Stimulated activated CD4-positive, alpha-beta T cell treated with anti-CD3 and anti-CD28 coated beads, Interleukin-2, amount 100 ng/mL, for 4 hours (primary cell): Measurements from ENCODE around the gene ZFTA.
"Not testable (repeated sequence)": the region's sequence is repeated elsewhere in the genome, so short reads cannot be mapped to it uniquely, and the experiment has no call there.

Experiments used
- DNase-seq: peaks from one replicate; pipeline ENCODE4 v3.0.0-alpha.2; 2020; ENCODE audit warnings: low read depth

The ZFTA gene

GRCh38 chr11:63775191-63775590 lies 6.6 kb upstream of the ZFTA start:
- no peak for DNase-seq

DNA sequence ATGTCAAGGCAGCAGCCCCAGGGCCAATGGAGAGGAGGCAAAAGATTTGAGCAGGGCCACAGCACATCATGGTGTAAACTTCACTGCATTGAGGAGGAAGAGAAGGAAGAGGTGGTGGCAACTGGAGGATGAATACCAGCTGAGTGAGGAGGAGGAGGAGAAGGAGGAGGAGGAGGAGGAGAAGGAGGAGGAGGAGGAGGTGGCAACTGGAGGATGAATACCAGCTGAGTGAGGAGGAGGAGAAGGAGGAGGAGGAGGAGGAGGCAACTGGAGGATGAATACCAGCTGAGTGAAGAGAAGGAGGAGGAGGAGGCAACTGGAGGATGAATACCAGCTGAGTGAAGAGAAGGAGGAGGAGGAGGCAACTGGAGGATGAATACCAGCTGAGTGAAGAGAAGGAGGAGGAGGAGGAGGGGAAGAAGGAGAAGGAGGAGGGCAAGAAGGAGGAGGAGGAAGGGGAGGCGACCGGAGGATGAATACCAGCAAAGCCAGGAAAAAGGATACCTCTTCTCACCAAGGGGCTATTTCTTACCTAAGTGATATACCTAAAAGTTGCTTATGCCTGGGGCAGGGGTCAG lies 3.3 kb upstream of the ZFTA start:
- DNase-seq = not testable (repeated sequence)

- no peak for DNase-seq
Observed at GRCh38 chr11:63770763-63771162, 2.2 kb upstream of the ZFTA start.

DNA sequence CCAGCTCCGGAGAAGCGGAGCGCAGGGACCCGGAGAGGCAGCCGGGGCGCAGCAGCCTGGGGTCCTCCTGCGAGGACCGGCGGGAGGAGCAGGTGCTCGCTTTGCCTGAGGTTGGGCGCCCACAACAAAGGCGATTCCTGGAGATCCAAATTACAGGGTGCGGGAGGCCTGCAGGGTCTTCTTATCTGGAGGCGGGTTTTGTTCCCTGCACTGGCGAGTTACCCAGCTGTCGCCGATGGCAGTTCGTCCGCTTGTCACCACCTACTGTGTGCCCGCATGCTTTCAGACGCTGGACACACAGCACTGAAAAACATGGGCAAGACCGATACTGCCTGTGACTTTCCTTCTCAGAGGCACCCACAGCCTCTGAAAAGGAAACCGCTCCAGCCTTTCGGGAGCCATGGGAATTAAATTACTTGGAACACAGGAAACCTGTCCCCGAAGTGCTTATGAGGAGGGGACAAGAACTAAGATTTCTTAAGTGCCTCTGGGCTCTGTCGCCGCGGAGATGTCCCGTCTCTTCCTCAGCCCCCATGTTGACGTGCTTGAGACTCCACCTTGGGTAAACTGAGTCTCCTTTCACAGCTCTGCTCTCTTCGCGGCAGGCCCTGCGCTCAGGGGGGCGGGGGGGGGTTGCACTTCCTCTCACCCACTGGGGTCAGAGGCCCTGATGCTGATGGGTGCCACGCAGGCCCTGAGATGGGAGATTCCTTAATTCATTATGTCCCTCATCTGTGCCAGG lies 1.3 kb upstream of the ZFTA start:
- no peak for DNase-seq

DNA sequence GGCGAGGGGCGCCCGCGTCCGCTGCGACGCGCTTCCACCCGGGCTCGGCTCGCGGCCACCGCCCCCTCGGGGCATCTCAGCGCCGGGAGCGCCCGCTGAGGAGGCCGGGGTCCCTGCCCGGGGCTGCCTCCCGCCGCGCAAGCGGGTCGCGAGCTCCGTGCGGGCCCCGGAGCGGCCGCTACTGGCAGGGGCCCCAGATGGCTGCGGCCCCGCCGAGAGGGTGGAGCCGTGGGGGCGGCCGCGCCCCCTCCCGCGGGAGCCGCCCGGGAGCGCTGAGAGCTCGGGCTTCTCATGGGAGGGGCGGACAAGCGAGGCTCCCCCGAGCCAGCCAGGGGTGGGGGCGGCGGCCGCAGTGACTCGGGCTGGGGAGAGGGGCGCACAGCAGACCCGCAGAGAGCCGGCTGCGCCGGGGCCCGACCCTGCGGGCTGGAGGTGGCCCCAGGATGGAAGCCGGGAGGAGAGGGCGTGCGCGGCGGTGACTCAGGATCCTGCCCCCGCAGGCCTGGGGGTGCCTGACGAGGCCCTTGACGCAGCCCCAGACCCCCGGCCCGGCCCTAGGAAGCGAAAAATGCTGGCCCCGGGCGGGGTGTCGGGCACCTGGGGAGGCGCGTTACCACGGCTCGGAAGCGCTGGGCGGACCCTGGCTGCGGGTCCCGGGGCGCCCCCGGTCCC lies 603 bp upstream of the ZFTA start:
- DNase-seq = peak; percentile 35

GRCh38 chr11:63767565-63768236 lies 874 bp downstream of the ZFTA start:
- DNase-seq = no peak

- DNase-seq = no peak
Observed at GRCh38 chr11:63767267-63767564, 1.4 kb downstream of the ZFTA start.

- no peak for DNase-seq
Observed at GRCh38 chr11:63766531-63767235, 1.9 kb downstream of the ZFTA start.

GRCh38 chr11:63765688-63766241 lies 2.8 kb downstream of the ZFTA start:
- DNase-seq = no peak

DNA sequence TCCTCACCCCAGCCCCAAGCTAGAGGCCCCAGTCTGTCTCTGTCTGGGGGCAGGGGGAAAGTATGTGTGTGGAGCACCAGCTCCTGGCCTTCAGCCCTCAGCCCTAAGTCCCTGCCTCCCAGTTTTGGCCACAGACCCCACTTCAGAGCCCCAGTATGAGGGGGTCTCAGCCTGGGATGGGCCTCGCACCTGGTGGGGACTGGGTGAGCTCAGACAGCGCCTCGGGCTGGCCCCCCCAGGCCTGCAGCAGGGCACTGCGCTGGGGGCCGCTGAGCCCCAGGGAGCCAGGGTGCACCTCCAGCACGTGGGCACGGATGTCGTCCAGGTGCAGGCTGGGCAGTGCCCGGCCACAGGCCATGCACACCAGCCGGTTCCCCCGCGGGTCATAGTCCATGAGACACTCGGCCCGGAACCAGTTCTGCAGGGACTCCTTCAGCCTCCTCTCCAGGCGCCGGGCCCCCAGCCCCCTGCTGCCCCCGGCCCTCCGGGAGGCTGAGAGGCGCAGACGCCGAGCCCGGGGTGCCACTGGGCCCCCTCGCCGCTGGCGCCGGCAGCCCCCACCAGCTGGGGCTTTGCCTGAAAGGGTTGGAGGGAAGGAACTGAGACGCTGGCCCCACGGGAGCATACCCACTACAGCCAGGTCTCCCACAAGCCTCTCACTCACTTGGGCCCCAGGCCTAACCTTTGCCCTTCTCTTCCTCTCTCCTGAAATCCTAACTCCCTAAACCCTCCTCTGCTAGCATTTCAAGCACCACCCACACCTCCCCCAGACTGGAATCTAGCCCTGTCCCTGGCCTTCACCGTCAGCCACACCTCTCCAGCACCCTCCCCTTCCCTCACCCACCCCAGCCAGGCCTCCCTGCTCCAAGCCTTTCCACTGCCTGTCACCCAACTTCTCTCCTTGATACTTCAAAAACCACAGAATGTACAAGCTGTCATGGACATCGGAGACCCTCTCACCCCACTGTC lies 3.6 kb downstream of the ZFTA start:
- DNase-seq = no peak

DNA sequence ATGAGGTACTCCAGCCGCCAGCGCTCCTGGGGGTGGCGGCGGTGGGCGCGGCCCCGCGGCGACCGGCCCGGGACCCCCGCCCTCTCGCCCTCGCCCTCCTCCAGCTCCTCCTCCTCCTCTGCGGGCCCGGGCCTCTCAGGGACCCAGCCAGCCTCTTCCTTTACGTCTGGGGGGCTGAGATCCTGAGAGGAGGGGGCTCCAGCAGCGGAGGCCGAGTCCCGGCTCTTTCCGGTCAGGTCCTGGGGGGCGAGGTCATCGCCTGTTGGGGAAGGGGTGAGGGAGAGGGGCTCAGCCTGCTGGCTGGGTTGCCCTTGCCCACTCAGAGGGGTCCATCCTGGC lies 4.3 kb downstream of the ZFTA start:
- DNase-seq = no peak

DNA sequence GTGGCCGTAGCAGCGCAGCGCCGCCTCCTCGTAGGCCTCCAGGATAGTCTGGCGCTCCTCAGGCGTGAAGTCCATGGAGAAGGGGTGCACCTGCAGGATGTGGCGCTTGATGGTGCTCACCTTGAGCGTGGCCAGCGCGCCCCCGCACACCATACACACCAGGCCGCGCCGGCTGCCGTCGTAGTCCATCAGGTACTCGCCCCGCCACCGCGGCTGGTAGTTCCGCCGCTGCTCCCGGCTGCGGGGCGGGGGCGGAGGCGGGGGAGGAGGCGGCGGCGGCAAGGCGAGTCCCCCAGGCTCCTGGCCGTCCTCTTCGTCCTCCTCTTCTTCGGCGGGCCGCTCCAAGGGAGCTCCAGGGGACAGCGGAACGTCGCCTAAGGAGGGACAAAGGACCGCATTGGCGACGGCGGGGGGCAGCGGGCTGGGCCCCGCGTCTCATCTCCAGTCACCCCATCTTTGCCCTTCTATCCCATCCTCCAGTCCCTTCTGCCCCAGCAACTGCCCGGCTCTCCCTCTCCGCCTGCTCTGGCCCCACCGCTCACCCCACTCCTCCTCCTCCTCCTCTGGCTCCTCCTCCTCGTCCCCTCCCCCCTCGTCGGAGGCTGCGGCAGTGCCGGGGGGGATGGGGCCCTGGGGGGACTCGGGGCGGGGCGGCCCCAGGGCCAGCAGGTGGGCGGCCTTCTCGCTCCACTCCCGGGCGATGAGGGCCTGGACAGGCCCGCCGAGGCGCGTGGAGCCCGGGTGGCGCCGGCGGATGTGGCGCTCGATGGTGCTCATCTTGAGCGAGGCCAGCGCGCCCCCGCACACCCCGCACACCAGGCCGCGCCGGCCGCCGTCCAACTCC lies 4.9 kb downstream of the ZFTA start:
- DNase-seq = no peak

GRCh38 chr11:63762654-63763495 lies 5.7 kb downstream of the ZFTA start:
- DNase-seq = no peak

DNA sequence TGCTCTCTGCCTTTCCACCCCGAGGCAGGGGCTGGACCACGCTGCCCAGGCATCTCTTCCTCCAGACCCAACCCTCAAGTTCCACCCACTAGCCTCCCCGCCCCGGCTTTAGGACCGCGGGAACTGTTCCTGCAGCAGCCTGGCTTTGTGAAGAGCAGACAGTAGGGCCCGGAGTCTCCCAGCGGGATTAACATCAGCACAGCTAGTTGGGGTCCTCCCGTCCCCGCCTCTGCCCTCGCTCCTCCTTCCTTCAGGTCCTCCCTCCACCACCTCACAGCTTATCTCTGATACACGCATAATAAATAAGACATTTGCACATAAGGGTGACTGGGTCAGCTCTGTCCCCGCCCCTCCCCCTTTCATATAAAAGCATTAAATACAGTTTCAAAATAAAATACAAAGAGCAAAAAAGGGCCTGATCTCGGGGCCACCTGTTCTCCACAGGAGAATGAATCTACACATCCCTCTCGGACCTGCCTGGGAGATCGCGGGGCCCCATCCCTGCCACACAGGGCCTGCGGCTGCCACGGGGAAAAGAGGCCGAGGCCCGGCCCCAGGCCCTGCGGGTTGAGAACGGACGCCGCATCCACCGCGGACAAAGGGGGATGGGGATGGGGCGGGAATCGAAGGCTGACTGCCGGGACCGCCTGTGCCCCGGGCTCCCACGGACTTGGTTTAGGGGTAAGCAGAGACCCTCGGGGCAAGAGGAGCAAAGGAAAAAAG lies 6.5 kb downstream of the ZFTA start:
- no peak for DNase-seq

DNA sequence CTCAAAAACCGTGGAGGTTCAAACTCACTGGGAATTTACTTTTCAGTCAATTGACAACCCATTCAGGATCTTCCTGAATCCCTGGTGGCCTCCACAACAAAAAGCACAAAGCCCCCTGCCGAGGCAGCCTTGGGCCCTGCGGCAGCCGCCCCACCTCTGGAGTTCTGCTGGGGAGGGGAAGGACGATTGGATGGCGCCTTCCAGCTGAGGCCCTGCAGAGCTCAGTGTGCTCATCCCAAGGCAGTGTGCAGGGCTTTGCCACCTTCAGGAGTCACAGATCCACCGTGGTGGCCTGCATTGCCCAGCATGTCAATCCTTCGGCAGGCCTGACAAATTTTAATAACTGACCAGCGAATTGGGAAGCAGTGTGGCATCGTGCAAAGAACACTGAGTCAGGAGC lies 7.4 kb downstream of the ZFTA start:
- DNase-seq = no peak

DNA sequence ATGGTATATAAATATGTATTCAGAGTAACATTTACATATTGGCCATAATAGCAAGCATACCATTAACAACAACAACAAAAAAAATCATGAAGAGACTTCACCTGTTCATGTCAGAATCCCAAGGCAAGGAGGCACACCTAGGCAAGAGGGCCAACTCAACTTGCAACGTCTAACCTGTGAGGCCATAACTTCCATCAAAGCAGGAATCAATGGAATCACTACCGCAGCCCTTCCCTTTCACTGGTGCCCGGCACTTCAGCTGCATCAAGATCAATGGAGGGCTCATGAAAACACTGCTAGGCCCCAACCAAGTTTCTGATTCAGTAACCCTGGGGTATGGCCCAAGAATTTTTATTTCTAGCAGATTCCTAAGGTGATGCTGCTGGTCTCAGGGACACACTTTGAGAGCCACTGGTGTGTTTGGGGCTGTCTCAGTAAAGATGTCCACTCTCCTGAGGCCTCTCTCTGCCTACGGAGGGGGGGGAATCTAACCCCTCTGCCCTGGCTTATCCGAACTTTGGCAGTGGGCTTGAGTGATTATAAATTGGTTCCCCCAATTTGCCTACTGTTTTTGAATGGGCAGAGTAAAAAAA lies 8.0 kb downstream of the ZFTA start:
- no peak for DNase-seq

DNA sequence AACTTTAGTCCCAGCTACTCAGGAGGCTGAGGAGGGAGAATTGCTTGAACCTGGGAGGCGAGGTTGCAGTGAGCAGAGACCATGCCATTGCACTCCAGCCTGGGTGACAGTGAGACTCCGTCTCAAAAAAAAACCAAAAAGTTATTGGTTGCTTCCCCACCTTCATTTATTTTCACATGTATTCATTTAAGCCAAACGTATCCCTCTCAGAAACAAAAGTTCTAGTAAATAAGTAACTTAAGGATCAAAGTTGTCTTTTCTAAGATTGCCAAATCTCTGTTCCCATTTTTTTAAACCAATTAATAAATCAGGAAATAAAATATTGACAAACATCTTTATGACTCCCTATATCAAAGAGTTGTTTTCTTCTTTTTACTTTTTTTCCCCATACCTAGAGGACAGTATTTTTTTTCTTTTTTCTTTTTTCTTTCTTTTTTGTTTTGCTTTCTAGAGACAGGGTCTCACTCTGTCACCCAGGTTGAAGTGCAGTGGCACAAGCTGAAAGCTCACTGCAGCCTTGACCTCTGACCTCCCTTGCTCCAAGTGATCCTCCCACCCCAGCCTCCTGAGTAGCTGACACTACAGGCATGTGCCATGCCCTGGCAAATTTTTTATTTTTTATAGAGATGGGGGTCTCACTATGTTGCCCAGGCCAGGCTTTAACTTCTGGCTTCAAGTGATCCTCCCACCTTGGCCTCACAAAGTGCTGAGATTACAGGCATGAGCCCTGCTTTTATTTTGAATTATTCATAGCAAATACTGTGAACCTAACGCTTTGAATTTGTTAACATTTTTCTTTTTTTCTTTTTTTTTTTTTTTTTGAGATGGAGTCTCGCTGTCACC lies 11.4 kb downstream of the ZFTA start:
- no peak for DNase-seq
